H9 (cell line): ENCODE results near the gene LPO. TPM values are rescaled to one million over a fixed set of nuclear protein-coding genes. Genes with fewer than 3 reads are reported as not detected.

ENCODE experiments used
- DNase-seq: peaks from one replicate; pipeline ENCODE4 v3.0.0-alpha.2; 2017
- H2AFZ ChIP-seq: one replicate; pipeline ENCODE4 v1.6.1; 2013; ENCODE audit warnings: mild to moderate bottlenecking, low read length, control low read depth, moderate library complexity
- H2AK5ac ChIP-seq: 2 replicates; pipeline ENCODE4 v1.6.1; 2013; ENCODE audit warnings: low read length, control low read depth, mixed read lengths; ENCODE audit not compliant: insufficient read length
- H2BK120ac ChIP-seq: one replicate; pipeline ENCODE4 v1.6.1; 2013; ENCODE audit warnings: low read depth, mild to moderate bottlenecking, low read length, control low read depth, inconsistent platforms; ENCODE audit not compliant: poor library complexity, severe bottlenecking
- H2BK12ac ChIP-seq: 2 replicates; pipeline ENCODE4 v1.6.1; 2013; ENCODE audit warnings: low read length, control low read depth, mixed read lengths, low read depth; ENCODE audit not compliant: insufficient read length
- H2BK15ac ChIP-seq: 2 replicates; pipeline ENCODE4 v1.6.1; 2013; ENCODE audit warnings: low read depth, low read length, control low read depth
- H2BK20ac ChIP-seq: one replicate; pipeline ENCODE4 v1.6.1; 2013; ENCODE audit warnings: low read depth, mild to moderate bottlenecking, low read length, control low read depth, inconsistent platforms; ENCODE audit not compliant: poor library complexity, severe bottlenecking
- H2BK5ac ChIP-seq: 2 replicates; pipeline ENCODE4 v1.6.1; 2013; ENCODE audit warnings: low read length, control low read depth, mixed read lengths; ENCODE audit not compliant: insufficient read length
- H3K14ac ChIP-seq: 2 replicates; pipeline ENCODE4 v1.6.1; 2013; ENCODE audit warnings: low read length, control low read depth; ENCODE audit not compliant: insufficient read depth
- H3K18ac ChIP-seq: 2 replicates; pipeline ENCODE4 v1.6.1; 2013; ENCODE audit warnings: low read depth, mild to moderate bottlenecking, mixed read lengths, low read length, control low read depth; ENCODE audit not compliant: insufficient read length
- H3K23ac ChIP-seq: 2 replicates; pipeline ENCODE4 v1.6.1; 2013; ENCODE audit warnings: low read length, control low read depth, mixed read lengths, low read depth; ENCODE audit not compliant: insufficient read length
- H3K23me2 ChIP-seq: 2 replicates; pipeline ENCODE4 v1.6.1; 2013; ENCODE audit warnings: low read depth, mild to moderate bottlenecking, mixed read lengths, low read length, control low read depth; ENCODE audit not compliant: insufficient read length, poor library complexity, severe bottlenecking
- H3K27ac ChIP-seq: 2 replicates; pipeline ENCODE4 v1.5.1; 2013; ENCODE audit warnings: low read length, control low read depth, mixed read lengths, low read depth; ENCODE audit not compliant: insufficient read length
- H3K27me3 ChIP-seq: 2 replicates; pipeline ENCODE4 v1.6.1; 2013; ENCODE audit warnings: low read length, control low read depth, inconsistent platforms; ENCODE audit not compliant: insufficient read depth
- H3K4ac ChIP-seq: 2 replicates; pipeline ENCODE4 v1.6.1; 2013; ENCODE audit warnings: low read depth, mild to moderate bottlenecking, control low read depth, inconsistent platforms, low read length, moderate library complexity
- H3K4me1 ChIP-seq: 2 replicates; pipeline ENCODE4 v1.6.1; 2013; ENCODE audit warnings: low read length, control low read depth, inconsistent platforms; ENCODE audit not compliant: insufficient read depth
- H3K4me2 ChIP-seq: 2 replicates; pipeline ENCODE4 v1.6.1; 2013; ENCODE audit warnings: low read length, control low read depth, mixed read lengths; ENCODE audit not compliant: insufficient read length, insufficient read depth
- H3K56ac ChIP-seq: 2 replicates; pipeline ENCODE4 v1.6.1; 2013; ENCODE audit warnings: low read depth, mild to moderate bottlenecking, mixed read lengths, low read length, control low read depth; ENCODE audit not compliant: insufficient read length
- H3K79me1 ChIP-seq: 2 replicates; pipeline ENCODE4 v1.6.1; 2013; ENCODE audit warnings: low read depth, mild to moderate bottlenecking, moderate library complexity, low read length, control low read depth, inconsistent platforms; ENCODE audit not compliant: insufficient read depth, poor library complexity, severe bottlenecking
- H3K79me2 ChIP-seq: 2 replicates; pipeline ENCODE4 v1.6.1; 2013; ENCODE audit warnings: low read length, control low read depth, inconsistent platforms; ENCODE audit not compliant: insufficient read depth
- H3K9ac ChIP-seq: 2 replicates; pipeline ENCODE4 v1.6.1; 2013; ENCODE audit warnings: low read length, control low read depth, mixed read lengths; ENCODE audit not compliant: insufficient read length; ENCODE audit errors: extremely low read depth
- H3K9me3 ChIP-seq: one replicate; pipeline ENCODE4 v1.6.1; 2013; ENCODE audit warnings: low read depth, low read length, inconsistent platforms; ENCODE audit not compliant: control insufficient read depth
- H3T11ph ChIP-seq: one replicate; pipeline ENCODE4 v1.6.1; 2013; ENCODE audit warnings: mild to moderate bottlenecking, low read length, control low read depth, inconsistent platforms
- H4K20me1 ChIP-seq: one replicate; pipeline ENCODE4 v1.6.1; 2013; ENCODE audit not compliant: control insufficient read depth, insufficient read length, insufficient read depth
- H4K5ac ChIP-seq: 2 replicates; pipeline ENCODE4 v1.6.1; 2013; ENCODE audit warnings: low read depth, mild to moderate bottlenecking, mixed read lengths, low read length, control low read depth; ENCODE audit not compliant: insufficient read length
- H4K8ac ChIP-seq: replicated peaks from 2 replicates; pipeline ENCODE4 v1.6.1; 2013; ENCODE audit warnings: low read length, control low read depth, mixed read lengths, low read depth; ENCODE audit not compliant: insufficient read length
- H4K91ac ChIP-seq: 2 replicates; pipeline ENCODE4 v1.6.1; 2013; ENCODE audit warnings: low read depth, mild to moderate bottlenecking, moderate library complexity, mixed read lengths, low read length, control low read depth; ENCODE audit not compliant: insufficient read length
- H3K27ac Mint-ChIP-seq, 3 experiments: 2 replicates in 2 of 3; 3 replicates in 1 of 3; pipeline ENCODE4 v1.8.0; 2020 to 2021; ENCODE audit warnings: mixed read lengths in 3 of 3, mild to moderate bottlenecking in 1 of 3, moderate library complexity in 1 of 3
- H3K27me3 Mint-ChIP-seq: 2 replicates; pipeline ENCODE4 v1.8.0; 2021; ENCODE audit warnings: low read depth, mild to moderate bottlenecking, moderate library complexity, mixed read lengths
- H3K36me3 Mint-ChIP-seq, 3 experiments: 2 replicates in 2 of 3; 3 replicates in 1 of 3; pipeline ENCODE4 v1.8.0; 2020 to 2021; ENCODE audit warnings: low read depth in 3 of 3, mixed read lengths in 3 of 3; ENCODE audit not compliant: insufficient read depth in 1 of 3
- H3K4me1 Mint-ChIP-seq, 2 experiments: 2 replicates each; pipeline ENCODE4 v1.8.0; 2020; ENCODE audit warnings: mixed read lengths in 2 of 2
- H3K4me3 Mint-ChIP-seq, 2 experiments: 2 replicates in 1 of 2; 3 replicates in 1 of 2; pipeline ENCODE4 v1.8.0; 2020 to 2021; ENCODE audit warnings: mild to moderate bottlenecking in 2 of 2, mixed read lengths in 2 of 2, moderate library complexity in 1 of 2
- H3K9me3 Mint-ChIP-seq, 2 experiments: 2 replicates in 1 of 2; 3 replicates in 1 of 2; pipeline ENCODE4 v1.8.0; 2020; ENCODE audit warnings: mild to moderate bottlenecking in 2 of 2, mixed read lengths in 2 of 2, moderate library complexity in 1 of 2
- WGBS: extraction: QIAGEN DNeasy Blood & Tissue Kit; methylation state at CpG from one replicate; pipeline ENCODE4 v1.1.7; 2013; ENCODE audit warnings: missing lambda C conversion rate, low lambda C conversion rate, mixed read lengths; ENCODE audit not compliant: insufficient read length; ENCODE audit errors: extremely low coverage; 5-methylcytosine and 5-hydroxymethylcytosine counted together
- long read RNA-seq: library from polyadenylated mRNA; unstranded; transcript quantifications from one replicate; pipeline ENCODE4 v2.0.0, GENCODE V29; 2020
- total RNA-seq: library from RNA; stranded (reverse); gene quantifications from 2 replicates; pipeline ENCODE4 v1.2.1, GENCODE V29; 2021
- TF ChIP-seq, protein P1 (sequence below): fragments of 200-600 bp; sonication (generic); conservative IDR thresholded peaks from 3 replicates; pipeline ENCODE4 v1.8.0; 2021; ENCODE audit warnings: antibody characterized with exemption, mild to moderate bottlenecking

LPO gene
- total RNA-seq, result 0.11 and 0.17 TPM in 2 replicates
- long read RNA-seq, partial matches to known transcripts, result 0 of 1 reads
- long read RNA-seq, other reads (novel, unspliced or antisense), result 1 of 1 reads

DNA sequence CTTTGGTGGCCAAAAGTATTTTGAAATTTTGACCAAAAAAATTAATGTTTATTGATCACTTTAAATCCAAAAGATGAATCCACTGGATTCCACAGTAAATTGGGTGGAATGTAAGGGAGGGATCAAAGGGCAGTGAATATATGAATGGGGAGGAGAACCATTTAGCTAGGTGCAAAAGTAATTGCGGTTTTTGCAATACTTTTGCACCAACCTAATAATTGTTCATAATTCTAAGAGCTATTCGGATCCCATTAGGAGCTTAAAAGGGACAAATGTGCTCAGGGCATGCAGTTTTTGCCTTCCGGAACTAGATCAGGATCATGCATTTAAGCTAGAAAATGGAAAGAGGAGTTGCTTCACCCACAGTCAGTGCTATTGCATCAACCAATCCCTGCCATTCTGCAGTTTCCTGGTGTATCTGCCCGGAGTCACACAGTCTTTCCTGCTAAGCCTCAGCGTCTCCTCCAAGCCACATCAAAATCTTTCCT, at the start of gene LPO:
TSS of gene LPO (plus strand) at position 438 of the 488 bp plus-strand sequence. CDS start 4,396 bp downstream, outside the sequence.
- Histone ChIP-seq H3K23me2 (no peaks in the 10 kb centered on the region), H4K5ac (no peak within 1 kb of the TSS), H3K79me1 (no peaks in the 10 kb centered on the region), H2BK5ac (no peak within 1 kb of the TSS), H2BK12ac (no peak within 1 kb of the TSS), H3K14ac (no peak within 1 kb of the TSS), H4K20me1 (no peaks in the 10 kb centered on the region), H2BK120ac (no peak within 1 kb of the TSS), H2BK20ac (no peak within 1 kb of the TSS), H3K27me3 (0 out of 2 replicates have a peak, but pooled peaks cover 2% of the 10 kb centered on the region), H3K9me3 (no peaks in the 10 kb centered on the region), H2AFZ (no peak within 1 kb of the TSS), H3K56ac (no peak within 1 kb of the TSS), H2BK15ac (no peak within 1 kb of the TSS), H3K9ac (no peak within 1 kb of the TSS), H3T11ph (no peak within 1 kb of the TSS), H3K18ac (no peak within 1 kb of the TSS), H3K27ac (no peak within 1 kb of the TSS), H4K8ac (no peak within 1 kb of the TSS), H3K4me2 (no peak within 1 kb of the TSS), H4K91ac (no peak within 1 kb of the TSS), H3K4ac (no peak within 1 kb of the TSS), H3K79me2 (no peaks in the 10 kb centered on the region), H3K4me1 (no peaks in the 10 kb centered on the region), H2AK5ac (no peak within 1 kb of the TSS), H3K23ac (no peak within 1 kb of the TSS)
- no peaks in the 10 kb centered on the region for H3K9me3 Mint-ChIP-seq
- TF ChIP-seq, protein P1, sequence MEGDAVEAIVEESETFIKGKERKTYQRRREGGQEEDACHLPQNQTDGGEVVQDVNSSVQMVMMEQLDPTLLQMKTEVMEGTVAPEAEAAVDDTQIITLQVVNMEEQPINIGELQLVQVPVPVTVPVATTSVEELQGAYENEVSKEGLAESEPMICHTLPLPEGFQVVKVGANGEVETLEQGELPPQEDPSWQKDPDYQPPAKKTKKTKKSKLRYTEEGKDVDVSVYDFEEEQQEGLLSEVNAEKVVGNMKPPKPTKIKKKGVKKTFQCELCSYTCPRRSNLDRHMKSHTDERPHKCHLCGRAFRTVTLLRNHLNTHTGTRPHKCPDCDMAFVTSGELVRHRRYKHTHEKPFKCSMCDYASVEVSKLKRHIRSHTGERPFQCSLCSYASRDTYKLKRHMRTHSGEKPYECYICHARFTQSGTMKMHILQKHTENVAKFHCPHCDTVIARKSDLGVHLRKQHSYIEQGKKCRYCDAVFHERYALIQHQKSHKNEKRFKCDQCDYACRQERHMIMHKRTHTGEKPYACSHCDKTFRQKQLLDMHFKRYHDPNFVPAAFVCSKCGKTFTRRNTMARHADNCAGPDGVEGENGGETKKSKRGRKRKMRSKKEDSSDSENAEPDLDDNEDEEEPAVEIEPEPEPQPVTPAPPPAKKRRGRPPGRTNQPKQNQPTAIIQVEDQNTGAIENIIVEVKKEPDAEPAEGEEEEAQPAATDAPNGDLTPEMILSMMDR, result no peak
- no CpG with 5 or more reads among the region's 5 CpGs for WGBS
- H3K27me3 Mint-ChIP-seq, result peaks cover 76% of the 10 kb centered on the region
- H3K4me1 Mint-ChIP-seq, result 0 out of 4 replicates have a peak, but pooled peaks cover 0 to 3% of the 10 kb centered on the region in 2 experiments
- H3K4me3 Mint-ChIP-seq, result no peak within 1 kb of the TSS
- no peaks in the 10 kb centered on the region for H3K36me3 Mint-ChIP-seq
- DNase-seq, result no peak
- H3K27ac Mint-ChIP-seq, result no peak within 1 kb of the TSS
